Measurements from ENCODE around the gene PRELID1.
A peak's percentile ranks its signal among the peaks of the same experiment; 100 is the strongest.
"Not testable (repeated sequence)": the region's sequence is repeated elsewhere in the genome, so short reads cannot be mapped to it uniquely, and the experiment has no call there.

PRELID1 gene

DNA sequence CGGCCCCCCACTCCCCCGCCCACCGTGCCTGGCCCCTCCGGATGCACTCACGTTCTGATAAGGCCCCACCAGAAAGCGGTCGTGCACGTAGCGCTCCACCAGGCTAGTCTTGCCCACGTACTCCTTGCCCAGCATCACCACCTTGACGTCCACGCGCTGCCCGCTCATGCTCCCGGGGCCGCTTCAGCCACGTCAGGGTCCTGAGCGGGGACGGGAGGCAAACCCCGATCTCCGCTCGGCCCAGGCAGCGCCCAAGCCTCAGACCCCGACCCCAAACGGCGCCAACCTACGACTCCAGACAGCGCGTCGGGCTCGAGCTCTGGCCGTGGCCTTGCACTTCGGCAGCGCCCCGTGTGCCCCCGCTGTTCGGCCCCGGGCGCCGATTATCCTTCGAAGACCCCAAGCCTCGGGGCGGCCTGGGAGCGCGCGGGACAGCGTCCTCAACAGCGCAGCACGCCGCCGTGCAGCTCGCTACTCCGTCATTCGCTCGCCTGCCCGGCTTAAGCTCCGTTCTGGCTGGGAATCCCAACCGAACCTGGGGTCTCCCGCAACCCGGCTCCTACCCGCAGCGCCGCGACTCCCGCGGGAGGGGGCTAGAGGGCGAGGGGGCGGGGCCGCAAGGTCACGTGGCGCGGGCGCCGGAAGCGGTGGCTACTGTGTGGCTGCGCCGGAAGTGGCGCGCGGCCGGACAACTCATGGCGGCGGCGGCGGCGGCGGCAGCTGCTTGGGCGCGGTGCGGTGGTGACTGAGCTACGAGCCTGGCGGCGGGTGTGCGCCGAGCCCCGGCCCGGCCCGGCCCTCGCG, at the start of gene PRELID1, which contains the start of gene RAB24:
PRELID1 (plus strand) TSS at position 679 of the 804 bp plus-strand sequence. CDS start 187 bp downstream, outside the sequence.
RAB24 (minus strand) TSS at position 599 of the 804 bp plus-strand sequence; CDS start at position 168, 431 bp downstream.
- no peaks in the 10 kb centered on the region for H3K27me3 ChIP-seq (ENCODE audit: control insufficient read depth, insufficient read depth, low read length)
- peaks cover 21% of the 10 kb centered on the region for H3K4me1 ChIP-seq (ENCODE audit: control insufficient read depth, insufficient read depth, low read length)
- no peaks in the 10 kb centered on the region for H3K9me3 ChIP-seq (ENCODE audit: control insufficient read depth, insufficient read depth, low read depth, low read length)
- H3K4me3 ChIP-seq (ENCODE audit: low read depth, low read length), result peak within 1 kb of the TSS; percentile 97
- peak within 1 kb of the TSS; percentile 83 for H3K27ac ChIP-seq (ENCODE audit: low read depth, low read length)
- peaks cover 44% of the 10 kb centered on the region for H3K36me3 ChIP-seq (ENCODE audit: control insufficient read depth, insufficient read depth, low read length)
- peak within 1 kb of the TSS; percentile 92 for H3K9ac ChIP-seq (ENCODE audit: low read length)

DNA sequence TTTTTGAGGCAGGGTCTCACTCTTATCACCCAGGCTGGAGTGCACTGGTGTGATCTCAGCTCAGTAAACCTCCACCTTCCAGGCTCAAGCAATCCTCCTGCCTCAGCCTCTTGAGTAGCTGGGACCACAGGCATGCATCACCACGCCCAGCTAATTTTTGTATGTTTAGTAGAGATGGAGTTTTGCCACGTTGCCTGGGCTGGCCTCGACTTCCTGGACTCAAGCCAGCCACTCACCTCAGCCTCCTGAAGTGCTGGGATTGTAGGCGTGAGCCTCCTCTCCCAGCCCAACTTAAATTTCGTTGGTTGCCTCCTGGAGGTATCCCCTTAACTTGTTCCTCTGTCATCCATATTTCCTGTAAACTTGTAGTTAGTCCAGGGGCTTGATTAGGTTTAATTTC, 47.3 kb upstream of the PRELID1 start:
- Histone ChIP-seq H3K36me3 (ENCODE audit: control insufficient read depth, insufficient read depth, low read length) (peaks cover 96% of the 10 kb centered on the region), H3K27me3 (ENCODE audit: control insufficient read depth, insufficient read depth, low read length) (no peaks in the 10 kb centered on the region), H3K4me3 (ENCODE audit: low read depth, low read length) (no peak overlapping the region), H3K4me1 (ENCODE audit: control insufficient read depth, insufficient read depth, low read length) (no peaks in the 10 kb centered on the region), H3K27ac (ENCODE audit: low read depth, low read length) (no peak overlapping the region), H3K9me3 (ENCODE audit: control insufficient read depth, insufficient read depth, low read depth, low read length) (no peaks in the 10 kb centered on the region), H3K9ac (ENCODE audit: low read length) (no peak overlapping the region)

DNA sequence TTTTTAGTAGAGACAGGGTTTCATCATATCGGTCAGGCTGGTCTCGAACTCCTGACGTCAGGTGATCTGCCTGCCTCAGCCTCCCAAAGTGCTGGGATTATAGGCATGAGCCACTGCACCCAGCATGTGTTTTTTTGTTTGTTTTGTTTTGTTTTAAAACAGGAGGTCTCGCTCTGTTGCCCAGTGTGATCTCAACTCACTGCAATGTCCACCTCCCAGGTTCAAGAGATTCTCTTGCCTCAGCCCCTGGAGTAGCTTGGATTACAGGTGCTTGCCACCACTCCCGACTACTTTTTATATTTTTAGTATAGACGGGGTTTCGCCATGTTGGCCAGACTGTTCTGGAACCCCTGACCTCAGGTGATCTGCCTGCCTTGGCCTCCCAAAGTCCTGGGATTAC, 44.9 kb upstream of the PRELID1 start:
- H3K4me1 ChIP-seq (ENCODE audit: control insufficient read depth, insufficient read depth, low read length), result not testable (repeated sequence)
- peaks cover 96% of the 10 kb centered on the region for H3K36me3 ChIP-seq (ENCODE audit: control insufficient read depth, insufficient read depth, low read length)

GRCh38 chr5:177260961-177261360, 42.6 kb upstream of the PRELID1 start:
- H3K27me3 ChIP-seq (ENCODE audit: control insufficient read depth, insufficient read depth, low read length), result no peaks in the 10 kb centered on the region
- no peaks in the 10 kb centered on the region for H3K9me3 ChIP-seq (ENCODE audit: control insufficient read depth, insufficient read depth, low read depth, low read length)

More for the DNA sequence above, 44.9 kb upstream of the PRELID1 start:
- not testable (repeated sequence) for H3K9ac ChIP-seq (ENCODE audit: low read length); H3K4me3 ChIP-seq (ENCODE audit: low read depth, low read length); H3K9me3 ChIP-seq (ENCODE audit: control insufficient read depth, insufficient read depth, low read depth, low read length); H3K27me3 ChIP-seq (ENCODE audit: control insufficient read depth, insufficient read depth, low read length); H3K27ac ChIP-seq (ENCODE audit: low read depth, low read length)

GRCh38 chr5:177261510-177261909, 42.1 kb upstream of the PRELID1 start:
- no peaks in the 10 kb centered on the region for H3K9me3 ChIP-seq (ENCODE audit: control insufficient read depth, insufficient read depth, low read depth, low read length)
- H3K36me3 ChIP-seq (ENCODE audit: control insufficient read depth, insufficient read depth, low read length), result peaks cover 93% of the 10 kb centered on the region
- no peaks in the 10 kb centered on the region for H3K4me1 ChIP-seq (ENCODE audit: control insufficient read depth, insufficient read depth, low read length)
- H3K27ac ChIP-seq (ENCODE audit: low read depth, low read length), result no peak overlapping the region
- H3K4me3 ChIP-seq (ENCODE audit: low read depth, low read length), result no peak overlapping the region
- H3K27me3 ChIP-seq (ENCODE audit: control insufficient read depth, insufficient read depth, low read length), result no peaks in the 10 kb centered on the region
- no peak overlapping the region for H3K9ac ChIP-seq (ENCODE audit: low read length)

More at GRCh38 chr5:177260961-177261360, 42.6 kb upstream of the PRELID1 start:
- Histone ChIP-seq H3K36me3 (ENCODE audit: control insufficient read depth, insufficient read depth, low read length) (peaks cover 93% of the 10 kb centered on the region), H3K4me3 (ENCODE audit: low read depth, low read length) (no peak overlapping the region), H3K27ac (ENCODE audit: low read depth, low read length) (no peak overlapping the region), H3K9ac (ENCODE audit: low read length) (no peak overlapping the region), H3K4me1 (ENCODE audit: control insufficient read depth, insufficient read depth, low read length) (no peaks in the 10 kb centered on the region)

- peaks cover 95% of the 10 kb centered on the region for H3K36me3 ChIP-seq (ENCODE audit: control insufficient read depth, insufficient read depth, low read length)
- no peaks in the 10 kb centered on the region for H3K27me3 ChIP-seq (ENCODE audit: control insufficient read depth, insufficient read depth, low read length)
- H3K4me3 ChIP-seq (ENCODE audit: low read depth, low read length), result no peak overlapping the region
- H3K9me3 ChIP-seq (ENCODE audit: control insufficient read depth, insufficient read depth, low read depth, low read length), result no peaks in the 10 kb centered on the region
- H3K4me1 ChIP-seq (ENCODE audit: control insufficient read depth, insufficient read depth, low read length), result no peaks in the 10 kb centered on the region
- no peak overlapping the region for H3K9ac ChIP-seq (ENCODE audit: low read length)
- H3K27ac ChIP-seq (ENCODE audit: low read depth, low read length), result no peak overlapping the region
Observed at GRCh38 chr5:177264178-177264577, 39.4 kb upstream of the PRELID1 start.

GRCh38 chr5:177265395-177265794, 38.2 kb upstream of the PRELID1 start:
- no peaks in the 10 kb centered on the region for H3K27me3 ChIP-seq (ENCODE audit: control insufficient read depth, insufficient read depth, low read length)
- H3K4me1 ChIP-seq (ENCODE audit: control insufficient read depth, insufficient read depth, low read length), result no peaks in the 10 kb centered on the region
- no peak overlapping the region for H3K27ac ChIP-seq (ENCODE audit: low read depth, low read length)
- H3K36me3 ChIP-seq (ENCODE audit: control insufficient read depth, insufficient read depth, low read length), result peaks cover 95% of the 10 kb centered on the region
- no peak overlapping the region for H3K9ac ChIP-seq (ENCODE audit: low read length)
- no peak overlapping the region for H3K4me3 ChIP-seq (ENCODE audit: low read depth, low read length)
- H3K9me3 ChIP-seq (ENCODE audit: control insufficient read depth, insufficient read depth, low read depth, low read length), result no peaks in the 10 kb centered on the region

DNA sequence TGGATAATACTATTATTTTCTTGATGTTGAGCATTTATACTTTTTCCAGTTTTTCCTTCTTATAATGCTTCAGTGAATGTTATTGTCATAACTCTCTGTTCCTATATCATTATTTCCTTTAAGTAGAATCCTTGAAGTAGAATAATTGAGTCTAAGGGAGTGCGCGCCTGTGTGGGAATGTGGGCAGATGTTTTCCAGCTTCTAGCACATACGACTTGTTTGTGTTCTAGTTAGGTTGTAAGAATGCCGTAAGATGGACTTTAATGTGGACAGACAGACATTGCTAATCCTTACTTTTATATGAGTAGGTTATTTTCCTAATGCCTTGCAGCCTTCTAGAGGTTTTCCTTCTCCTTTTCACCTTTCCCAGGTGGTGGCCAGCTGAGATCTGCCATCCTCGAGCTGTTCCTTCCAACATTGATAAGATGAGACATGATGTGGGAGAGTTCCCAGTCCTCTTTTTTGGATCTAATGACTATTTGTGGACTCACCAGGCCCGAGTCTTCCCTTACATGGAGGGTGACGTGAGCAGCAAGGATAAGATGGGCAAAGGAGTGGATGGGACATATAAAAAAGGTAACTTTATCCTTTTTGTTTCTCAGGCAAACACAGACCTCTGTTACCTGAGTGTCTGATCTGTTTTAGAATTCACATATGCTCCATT, 34.2 kb upstream of the PRELID1 start:
- Histone ChIP-seq H3K9ac (ENCODE audit: low read length) (no peak overlapping the region), H3K27me3 (ENCODE audit: control insufficient read depth, insufficient read depth, low read length) (no peaks in the 10 kb centered on the region)

DNA sequence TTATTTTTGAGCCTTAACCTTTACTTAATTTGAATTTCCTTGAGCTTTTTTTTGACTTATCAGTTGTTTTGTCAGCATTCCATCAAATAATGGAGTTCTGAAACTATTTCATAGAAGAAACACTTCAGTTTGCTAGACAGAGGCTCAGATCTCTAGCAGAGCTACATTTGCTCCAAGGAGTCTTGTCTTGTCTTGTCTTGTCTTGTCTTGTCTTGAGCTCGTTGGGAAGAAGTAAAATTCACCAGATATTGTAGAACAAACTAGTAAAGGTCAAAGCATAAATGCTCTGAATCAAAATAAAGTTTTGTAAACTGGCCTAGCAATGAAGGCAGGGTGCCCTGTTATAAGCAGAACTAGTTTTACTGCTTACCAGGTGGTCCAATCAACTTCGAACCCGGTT, 33.6 kb upstream of the PRELID1 start:
- H3K36me3 ChIP-seq (ENCODE audit: control insufficient read depth, insufficient read depth, low read length), result peaks cover 95% of the 10 kb centered on the region
- no peak overlapping the region for H3K27ac ChIP-seq (ENCODE audit: low read depth, low read length)
- no peak overlapping the region for H3K9ac ChIP-seq (ENCODE audit: low read length)
- H3K4me3 ChIP-seq (ENCODE audit: low read depth, low read length), result no peak overlapping the region
- H3K9me3 ChIP-seq (ENCODE audit: control insufficient read depth, insufficient read depth, low read depth, low read length), result no peaks in the 10 kb centered on the region
- H3K4me1 ChIP-seq (ENCODE audit: control insufficient read depth, insufficient read depth, low read length), result no peaks in the 10 kb centered on the region
- H3K27me3 ChIP-seq (ENCODE audit: control insufficient read depth, insufficient read depth, low read length), result no peaks in the 10 kb centered on the region

More for the DNA sequence above, 34.2 kb upstream of the PRELID1 start:
- Histone ChIP-seq H3K36me3 (ENCODE audit: control insufficient read depth, insufficient read depth, low read length) (peaks cover 95% of the 10 kb centered on the region), H3K9me3 (ENCODE audit: control insufficient read depth, insufficient read depth, low read depth, low read length) (no peaks in the 10 kb centered on the region), H3K27ac (ENCODE audit: low read depth, low read length) (no peak overlapping the region), H3K4me1 (ENCODE audit: control insufficient read depth, insufficient read depth, low read length) (no peaks in the 10 kb centered on the region), H3K4me3 (ENCODE audit: low read depth, low read length) (no peak overlapping the region)

DNA sequence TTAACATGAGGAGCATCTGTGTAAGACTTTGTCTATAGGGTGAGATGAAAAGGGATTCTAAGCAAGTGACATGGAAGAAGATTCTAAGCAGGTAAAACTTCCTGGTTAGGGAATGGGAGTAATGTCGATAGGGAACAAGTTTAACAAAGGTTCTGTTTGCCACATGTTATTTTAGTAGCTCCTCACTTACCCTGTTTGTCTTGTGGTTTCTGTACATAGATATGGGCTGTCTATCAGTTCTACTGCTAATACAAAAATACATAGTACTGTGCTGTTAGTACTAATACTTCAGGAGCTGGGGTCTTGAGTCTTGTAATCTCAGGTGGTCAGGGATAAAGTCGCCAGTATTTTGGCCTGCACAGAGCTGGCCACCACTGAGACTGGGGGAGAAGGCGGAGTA, 32.9 kb upstream of the PRELID1 start:
- no peaks in the 10 kb centered on the region for H3K9me3 ChIP-seq (ENCODE audit: control insufficient read depth, insufficient read depth, low read depth, low read length)
- H3K4me3 ChIP-seq (ENCODE audit: low read depth, low read length), result no peak overlapping the region
- no peaks in the 10 kb centered on the region for H3K4me1 ChIP-seq (ENCODE audit: control insufficient read depth, insufficient read depth, low read length)
- no peaks in the 10 kb centered on the region for H3K27me3 ChIP-seq (ENCODE audit: control insufficient read depth, insufficient read depth, low read length)
- peaks cover 95% of the 10 kb centered on the region for H3K36me3 ChIP-seq (ENCODE audit: control insufficient read depth, insufficient read depth, low read length)
- H3K27ac ChIP-seq (ENCODE audit: low read depth, low read length), result no peak overlapping the region
- no peak overlapping the region for H3K9ac ChIP-seq (ENCODE audit: low read length)

GRCh38 chr5:177271113-177271512, 32.5 kb upstream of the PRELID1 start:
- Histone ChIP-seq H3K4me3 (ENCODE audit: low read depth, low read length) (no peak overlapping the region), H3K27me3 (ENCODE audit: control insufficient read depth, insufficient read depth, low read length) (no peaks in the 10 kb centered on the region), H3K36me3 (ENCODE audit: control insufficient read depth, insufficient read depth, low read length) (peaks cover 95% of the 10 kb centered on the region), H3K9ac (ENCODE audit: low read length) (no peak overlapping the region), H3K9me3 (ENCODE audit: control insufficient read depth, insufficient read depth, low read depth, low read length) (no peaks in the 10 kb centered on the region), H3K27ac (ENCODE audit: low read depth, low read length) (no peak overlapping the region), H3K4me1 (ENCODE audit: control insufficient read depth, insufficient read depth, low read length) (no peaks in the 10 kb centered on the region)

Measured in HUES6 (cell line).